ENCODE data around the gene AASS. TPM values are rescaled to one million over a fixed set of nuclear protein-coding genes. Genes with fewer than 3 reads are reported as not detected.
A peak's percentile ranks its signal among the peaks of the same experiment; 100 is the strongest.

AASS gene
- total and polyA plus RNA-seq, 2 of the 8 experiments (the other 6 are each of a cell fraction or from before 2014, with no cell fraction given): 203 to 394 TPM

DNA sequence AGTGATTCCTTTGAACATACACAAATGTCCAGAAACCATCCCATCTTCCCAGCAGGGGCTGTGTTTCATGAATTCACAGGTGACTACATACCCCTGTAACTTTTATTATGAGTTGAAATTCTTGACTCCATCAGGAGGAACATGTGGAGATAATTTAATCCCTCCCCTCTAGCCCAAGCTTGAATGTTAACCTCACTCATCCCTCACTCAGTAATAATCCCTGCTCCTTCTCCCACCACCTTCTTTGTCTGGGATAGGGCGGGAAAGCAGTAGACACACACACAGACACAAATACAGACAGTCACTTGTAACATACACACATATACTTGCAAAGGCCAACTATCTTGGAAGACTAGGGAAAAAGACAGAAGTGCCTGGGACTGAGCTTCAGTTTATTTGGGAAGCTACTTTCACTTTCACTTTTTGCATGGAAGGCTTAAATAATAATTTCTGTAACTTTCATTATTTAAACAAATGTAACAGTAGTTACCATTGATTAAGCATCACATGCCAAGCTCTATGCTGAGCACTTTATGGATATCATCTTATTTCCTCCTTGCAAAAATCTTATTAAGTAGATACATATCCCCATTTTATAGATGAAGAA, 7.3 kb downstream of the AASS start:
- Histone ChIP-seq H2BK15ac (ENCODE audit: low read length) (no peak overlapping the region), H4K8ac (ENCODE audit: extremely low read depth, insufficient read depth, low read length) (no peak overlapping the region), H3K14ac (ENCODE audit: insufficient read length) (no peak overlapping the region), H2BK5ac (ENCODE audit: low read depth, low read length) (0 out of 2 replicates have a peak overlapping the region, but pooled peaks have one; percentile 4), H3K18ac (ENCODE audit: extremely low read depth, low read length) (no peak overlapping the region), H3K9ac (replicated peaks in 1 of 4; ENCODE audit: extremely low read depth in 1 of 4, low read depth in 3 of 4, low read length in 3 of 4) (no peak overlapping the region), H2AK5ac (ENCODE audit: low read depth, low read length) (no peak overlapping the region), H3K36me3 (ENCODE audit: control insufficient read depth in 2 of 4, insufficient read depth in 4 of 4, low read length in 3 of 4) (peaks cover 0 to 95% (median 26%) of the 10 kb centered on the region in 4 experiments; a peak in 6 of 8 replicates), H3K9me3 (ENCODE audit: insufficient read depth in 2 of 2, low read depth in 1 of 2, low read length in 1 of 2) (no peaks in the 10 kb centered on the region), H4K5ac (ENCODE audit: insufficient read length, low read depth, low read length) (no peak overlapping the region), H3K4me1 (replicated peaks in 1 of 4; ENCODE audit: control insufficient read depth in 3 of 4, insufficient read depth in 4 of 4, low read length in 3 of 4) (peaks cover 0 to 17% (median 6%) of the 10 kb centered on the region in 4 experiments; a peak in 5 of 7 replicates), H4K20me1 (replicated peaks in 1 of 2; ENCODE audit: control insufficient read depth in 1 of 2, insufficient read depth in 2 of 2, low read length in 2 of 2) (peaks cover 33 to 56% of the 10 kb centered on the region in 2 experiments), H2AFZ (ENCODE audit: low read length) (no peak overlapping the region), H3K27ac (ENCODE audit: low read depth, low read length) (no peak overlapping the region), H2BK20ac (ENCODE audit: low read length) (no peak overlapping the region), H3K4ac (replicated peaks; ENCODE audit: insufficient read length, low read depth, low read length) (no peak overlapping the region), H2BK120ac (replicated peaks; ENCODE audit: low read depth, low read length) (no peak overlapping the region), H3K27me3 (replicated peaks in 1 of 4; ENCODE audit: control insufficient read depth in 3 of 4, extremely low read depth in 1 of 4, insufficient read depth in 3 of 4, low read length in 3 of 4) (no peaks in the 10 kb centered on the region), H3K4me3 (ENCODE audit: extremely low read depth in 1 of 4, insufficient read depth in 2 of 4, low read depth in 3 of 4, low read length in 4 of 4) (peak overlapping the region in 2 of 4 experiments; percentile 86 to 98; a peak in 3 of 8 replicates), H3K23ac (ENCODE audit: insufficient read length) (no peak overlapping the region), H3K4me2 (ENCODE audit: insufficient read depth in 1 of 2, low read depth in 2 of 2, low read length in 2 of 2) (peak overlapping the region; percentile 62 to 83), H4K91ac (replicated peaks; ENCODE audit: insufficient read length, low read length) (no peak overlapping the region), H3K79me2 (ENCODE audit: control insufficient read depth in 1 of 2, insufficient read depth in 2 of 2, low read length in 2 of 2) (peaks cover 86 to 99% of the 10 kb centered on the region in 2 experiments), H2BK12ac (ENCODE audit: low read depth, low read length) (no peak overlapping the region), H3K56ac (replicated peaks; ENCODE audit: insufficient read length, low read depth, low read length) (no peak overlapping the region), H3K23me2 (ENCODE audit: low read depth, low read length) (peaks cover 2% of the 10 kb centered on the region), H3K79me1 (ENCODE audit: low read depth, low read length) (no peaks in the 10 kb centered on the region)
- 85% methylated on average over 1 of the region's 1 CpG; no CpG with 5 or more reads in 1 of the 2 experiments for WGBS, 2 experiments (ENCODE audit: extremely low coverage in 1 of 2, insufficient coverage in 1 of 2, insufficient read length in 1 of 2, insufficient replicate concordance in 2 of 2, low coverage in 1 of 2, low lambda C conversion rate in 2 of 2, missing lambda C conversion rate in 1 of 2)
- no peak for DNase-seq (ENCODE audit: low read depth in 1 of 2, low spot score in 2 of 2)
- POLR2A ChIA-PET (ENCODE audit: partially characterized antibody): interaction anchor here (0.8 to 8.0 kb wide), 8 partner anchors 8 to 392 kb away, joined by 3 to 66 read pairs (median 3); partner anchors contain the start of gene AASS
- peak; percentile 45 for FAIRE-seq
- no peak for TF ChIP-seq TAF7 (optimal IDR thresholded peaks at IDR 0.05; ENCODE audit: borderline replicate concordance, low read depth, low read length)
- TF ChIP-seq POLR2A (IDR thresholded peaks at IDR 0.05; ENCODE audit: control extremely low read depth in 1 of 2, low read depth in 2 of 2, low read length in 2 of 2): peak in 1 of 2 experiments; percentile 9; a peak in 1 of 3 replicates
- TF ChIP-seq POLR2AphosphoS5 (IDR thresholded peaks at IDR 0.05; ENCODE audit: low read depth, low read length): peak; percentile 47; the same call in 1 of the 2 replicates
- no peak for TF ChIP-seq POU5F1 (IDR thresholded peaks at IDR 0.05; ENCODE audit: low read depth, low read length)
- TF ChIP-seq EGR1 (IDR thresholded peaks at IDR 0.05; ENCODE audit: borderline replicate concordance, low read depth, low read length): no peak
- CTCF ChIA-PET (ENCODE audit: partially characterized antibody): interaction anchor here (1.2 kb wide), 1 partner anchor 397 kb away, joined by 4 read pairs; no protein-coding TSS in a partner anchor

All from H1 (cell line).